Measurements from ENCODE around the gene RBCK1.

GRCh38 chr20:479487-479886 is 71.4 kb downstream of the RBCK1 start:
- no peak for TF ChIP-seq CTCF (IDR thresholded peaks at IDR 0.05)
- no peak for TF ChIP-seq POLR2A (IDR thresholded peaks at IDR 0.05)
